ENCODE measurements around the gene CDC14C.

Gene CDC14C

DNA sequence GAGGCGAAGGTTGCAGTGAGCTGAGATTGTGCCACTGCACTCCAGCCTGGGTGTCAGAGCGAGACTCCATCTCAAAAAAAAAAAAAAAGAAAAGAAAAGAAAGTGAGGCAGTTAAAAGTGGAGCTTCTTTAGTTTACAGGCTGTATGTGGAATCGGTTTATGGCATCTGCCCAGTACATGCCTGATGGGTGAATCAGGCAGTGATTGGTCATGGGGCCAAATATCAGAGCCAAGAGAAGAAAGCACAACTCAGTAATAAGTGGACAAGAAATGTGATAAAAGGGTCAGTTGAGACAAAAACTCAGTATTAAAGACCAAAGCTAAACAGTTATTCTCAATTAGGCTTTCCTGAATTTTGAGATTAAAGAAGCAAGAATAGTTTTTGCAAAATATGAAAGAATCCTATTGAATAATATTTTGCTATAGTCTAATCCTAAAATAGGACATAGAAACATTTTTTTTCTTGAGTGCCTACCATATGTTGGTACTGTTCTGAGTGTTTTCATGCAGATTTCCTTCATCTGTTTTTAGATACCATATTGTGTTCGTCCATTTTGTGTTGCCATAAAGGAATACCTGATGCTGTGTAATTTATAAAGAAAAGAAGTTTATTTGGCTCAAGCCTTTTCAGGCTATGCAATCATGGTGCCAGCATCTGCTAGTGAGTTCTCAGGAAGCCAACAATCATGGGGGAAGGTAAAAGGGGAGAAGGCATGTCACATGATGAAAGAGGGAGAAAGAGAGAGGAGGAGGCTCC, 14.4 kb downstream of the CDC14C start:
- H3K9me3 ChIP-seq (ENCODE audit: low read length): no peaks in the 10 kb centered on the region
- no peaks in the 10 kb centered on the region for H3K79me2 ChIP-seq (ENCODE audit: insufficient read depth, low read length)
- no peaks in the 10 kb centered on the region for H3F3A ChIP-seq (ENCODE audit: insufficient read depth, low read length)
- H3K4me2 ChIP-seq (ENCODE audit: low read length): no peak overlapping the region
- no peak overlapping the region for H2AFZ ChIP-seq (ENCODE audit: low read length)
- no peaks in the 10 kb centered on the region for H3K9me2 ChIP-seq (ENCODE audit: low read depth, low read length)
- no peaks in the 10 kb centered on the region for H4K20me1 ChIP-seq (ENCODE audit: insufficient read depth, low read length)
- no peaks in the 10 kb centered on the region for H3K27me3 ChIP-seq (ENCODE audit: insufficient read depth, low read length)
- no peaks in the 10 kb centered on the region for H3K4me1 ChIP-seq (ENCODE audit: insufficient read depth, low read length, severe bottlenecking)
- H3K4me3 ChIP-seq (ENCODE audit: low read depth, low read length, poor library complexity, severe bottlenecking): no peak overlapping the region
- H3K9ac ChIP-seq (ENCODE audit: low read length): no peak overlapping the region
- H3K36me3 ChIP-seq (ENCODE audit: insufficient read depth, low read length): no peaks in the 10 kb centered on the region
- H3K27ac ChIP-seq (ENCODE audit: low read depth, low read length, poor library complexity, severe bottlenecking): no peak overlapping the region
- TF ChIP-seq EZH2 (IDR thresholded peaks at IDR 0.05; ENCODE audit: borderline replicate concordance, low read length): no peak
- TF ChIP-seq, protein P1, sequence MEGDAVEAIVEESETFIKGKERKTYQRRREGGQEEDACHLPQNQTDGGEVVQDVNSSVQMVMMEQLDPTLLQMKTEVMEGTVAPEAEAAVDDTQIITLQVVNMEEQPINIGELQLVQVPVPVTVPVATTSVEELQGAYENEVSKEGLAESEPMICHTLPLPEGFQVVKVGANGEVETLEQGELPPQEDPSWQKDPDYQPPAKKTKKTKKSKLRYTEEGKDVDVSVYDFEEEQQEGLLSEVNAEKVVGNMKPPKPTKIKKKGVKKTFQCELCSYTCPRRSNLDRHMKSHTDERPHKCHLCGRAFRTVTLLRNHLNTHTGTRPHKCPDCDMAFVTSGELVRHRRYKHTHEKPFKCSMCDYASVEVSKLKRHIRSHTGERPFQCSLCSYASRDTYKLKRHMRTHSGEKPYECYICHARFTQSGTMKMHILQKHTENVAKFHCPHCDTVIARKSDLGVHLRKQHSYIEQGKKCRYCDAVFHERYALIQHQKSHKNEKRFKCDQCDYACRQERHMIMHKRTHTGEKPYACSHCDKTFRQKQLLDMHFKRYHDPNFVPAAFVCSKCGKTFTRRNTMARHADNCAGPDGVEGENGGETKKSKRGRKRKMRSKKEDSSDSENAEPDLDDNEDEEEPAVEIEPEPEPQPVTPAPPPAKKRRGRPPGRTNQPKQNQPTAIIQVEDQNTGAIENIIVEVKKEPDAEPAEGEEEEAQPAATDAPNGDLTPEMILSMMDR (IDR thresholded peaks at IDR 0.05; ENCODE audit: low read length): no peak

DNA sequence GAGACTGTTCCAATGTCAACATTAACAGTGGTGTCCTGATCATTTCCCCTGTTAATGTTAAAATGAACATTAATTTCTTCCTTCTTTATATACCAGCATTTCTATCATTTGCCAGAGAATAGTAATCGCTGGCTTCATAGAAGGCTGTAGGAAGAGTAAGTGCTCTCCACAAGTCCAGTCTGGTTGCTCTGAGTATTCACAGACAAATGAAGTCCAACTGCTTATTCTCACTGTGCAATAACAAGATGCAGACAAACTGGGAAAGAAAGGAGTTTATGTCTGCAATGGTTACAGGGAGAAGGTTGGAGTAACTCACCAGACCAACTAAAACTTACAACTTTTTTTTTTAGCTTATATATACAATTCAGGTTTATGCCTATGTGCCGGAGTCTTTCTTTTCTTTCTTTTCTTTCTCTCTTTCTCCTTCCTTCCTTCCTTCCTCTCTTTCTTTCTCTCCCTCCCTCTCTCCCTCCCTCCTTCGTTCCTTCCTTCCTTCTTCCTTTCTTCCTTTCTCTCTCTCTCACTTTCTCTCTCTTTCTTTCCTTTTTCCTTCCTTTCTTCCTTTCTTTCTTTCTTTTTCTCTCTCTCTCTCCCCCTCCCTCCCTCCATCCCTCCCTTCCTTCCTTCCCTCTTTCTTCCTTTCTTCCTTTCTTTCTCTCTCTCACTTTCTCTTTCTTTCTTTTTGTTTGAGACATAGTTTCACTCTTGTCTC, 19.1 kb downstream of the CDC14C start:
- H3K4me2 ChIP-seq (ENCODE audit: low read length): no peak overlapping the region
- H3K9me3 ChIP-seq (ENCODE audit: low read length): no peaks in the 10 kb centered on the region
- H3K4me1 ChIP-seq (ENCODE audit: insufficient read depth, low read length, severe bottlenecking): no peaks in the 10 kb centered on the region
- H3F3A ChIP-seq (ENCODE audit: insufficient read depth, low read length): no peaks in the 10 kb centered on the region
- no peak for TF ChIP-seq EZH2 (IDR thresholded peaks at IDR 0.05; ENCODE audit: borderline replicate concordance, low read length)
- TF ChIP-seq, protein P1 (IDR thresholded peaks at IDR 0.05; ENCODE audit: low read length): no peak
- H3K27me3 ChIP-seq (ENCODE audit: insufficient read depth, low read length): no peaks in the 10 kb centered on the region
- no peaks in the 10 kb centered on the region for H3K79me2 ChIP-seq (ENCODE audit: insufficient read depth, low read length)
- H3K27ac ChIP-seq (ENCODE audit: low read depth, low read length, poor library complexity, severe bottlenecking): no peak overlapping the region
- no peaks in the 10 kb centered on the region for H3K36me3 ChIP-seq (ENCODE audit: insufficient read depth, low read length)
- no peak overlapping the region for H3K4me3 ChIP-seq (ENCODE audit: low read depth, low read length, poor library complexity, severe bottlenecking)
- no peaks in the 10 kb centered on the region for H3K9me2 ChIP-seq (ENCODE audit: low read depth, low read length)
- H2AFZ ChIP-seq (ENCODE audit: low read length): no peak overlapping the region
- H4K20me1 ChIP-seq (ENCODE audit: insufficient read depth, low read length): no peaks in the 10 kb centered on the region
- H3K9ac ChIP-seq (ENCODE audit: low read length): no peak overlapping the region

GRCh38 chr7:48955916-48956315, 31.6 kb downstream of the CDC14C start:
- H3F3A ChIP-seq (ENCODE audit: insufficient read depth, low read length): no peaks in the 10 kb centered on the region
- TF ChIP-seq EZH2 (IDR thresholded peaks at IDR 0.05; ENCODE audit: borderline replicate concordance, low read length): no peak
- TF ChIP-seq, protein P1 (IDR thresholded peaks at IDR 0.05; ENCODE audit: low read length): no peak
- no peaks in the 10 kb centered on the region for H3K36me3 ChIP-seq (ENCODE audit: insufficient read depth, low read length)
- no peak overlapping the region for H3K27ac ChIP-seq (ENCODE audit: low read depth, low read length, poor library complexity, severe bottlenecking)
- no peak overlapping the region for H3K4me2 ChIP-seq (ENCODE audit: low read length)
- no peak overlapping the region for H2AFZ ChIP-seq (ENCODE audit: low read length)
- no peak overlapping the region for H3K9ac ChIP-seq (ENCODE audit: low read length)
- no peaks in the 10 kb centered on the region for H3K9me3 ChIP-seq (ENCODE audit: low read length)
- no peaks in the 10 kb centered on the region for H3K4me1 ChIP-seq (ENCODE audit: insufficient read depth, low read length, severe bottlenecking)
- H3K27me3 ChIP-seq (ENCODE audit: insufficient read depth, low read length): no peaks in the 10 kb centered on the region
- no peak overlapping the region for H3K4me3 ChIP-seq (ENCODE audit: low read depth, low read length, poor library complexity, severe bottlenecking)
- H3K9me2 ChIP-seq (ENCODE audit: low read depth, low read length): no peaks in the 10 kb centered on the region
- H3K79me2 ChIP-seq (ENCODE audit: insufficient read depth, low read length): no peaks in the 10 kb centered on the region
- H4K20me1 ChIP-seq (ENCODE audit: insufficient read depth, low read length): no peaks in the 10 kb centered on the region

Data from OCI-LY1 (cell line).